Ovary (tissue), 10 donors: ENCODE data around the gene ADPGK. TPM values are rescaled to one million over a fixed set of nuclear protein-coding genes. Genes with fewer than 3 reads are reported as not detected.

Experiments
- DNase-seq, 5 donors: peaks; one replicate each; pipeline ENCODE4 v3.0.0-alpha.2; 2019 to 2020
- H3K27ac ChIP-seq, 2 donors: fragments of 200-600 bp; one replicate each; pipeline versions ENCODE4 v1.5.1 to v1.8.0; 2019 to 2022
- H3K27me3 ChIP-seq: fragments of 200-600 bp; one replicate; pipeline ENCODE4 v1.8.0; 2022
- H3K36me3 ChIP-seq: fragments of 200-600 bp; sonication (generic); one replicate; pipeline ENCODE4 v1.5.1; 2019
- H3K4me1 ChIP-seq: one replicate; pipeline ENCODE4 v1.8.1; 2013; ENCODE audit warnings: mild to moderate bottlenecking, moderate library complexity; ENCODE audit not compliant: insufficient read depth
- H3K4me3 ChIP-seq: fragments of 200-600 bp; sonication (generic); one replicate; pipeline ENCODE4 v1.5.1; 2017
- H3K9me3 ChIP-seq, 2 donors: fragments of 200-600 bp in 1 of 2; sonication (generic) in 1 of 2; one replicate each; pipeline versions ENCODE4 v1.5.1 to v1.8.1; 2013 to 2019; ENCODE audit warnings: mild to moderate bottlenecking in 1 of 2, moderate library complexity in 1 of 2
- EP300 ChIP-seq: sonication (generic); formaldehyde crosslinking; IDR thresholded peaks from one replicate; pipeline ENCODE4 v1.6.1; 2017; ENCODE audit warnings: antibody characterized with exemption
- POLR2A ChIP-seq: fragments of 450-650 bp; IDR thresholded peaks from one replicate; pipeline ENCODE4 v1.6.1; 2017; ENCODE audit warnings: antibody characterized with exemption, mild to moderate bottlenecking, moderate library complexity
- WGBS, 3 donors: extraction: QIAGEN DNeasy Blood & Tissue Kit in 1 of 3; methylation state at CpG; one replicate each; pipeline versions ENCODE4 v1.1.5 to v1.1.7; 2013 to 2017; 5-methylcytosine and 5-hydroxymethylcytosine counted together
- intact Hi-C, 4 donors: fragments of 100-400 bp; cut with DNase I; formaldehyde crosslinking; loops; one replicate each; pipeline versions ENCODE4 v1.11.0 to v1.15.1; 2022 to 2023
- long read RNA-seq, 3 donors: library from polyadenylated mRNA in 2 of 3; unstranded in 2 of 3; transcript quantifications; one replicate each; pipeline ENCODE4 v2.0.0 and lab custom pipeline, GENCODE V29; 2021 to 2026
- polyA plus RNA-seq, 2 donors: library from polyadenylated mRNA; stranded (reverse); fragments of 200-250 nt in 1 of 2; fragments of 350-450 nt in 1 of 2; fragmentation: Illumina TruSeq in 1 of 2; extraction: RNeasy Lipid Tissue Mini Kit (QIAGEN cat#74804) in 1 of 2; gene quantifications; one replicate each; pipeline ENCODE4 v1.2.3, GENCODE V29; 2013 to 2014
- total RNA-seq, 7 donors: library from RNA; depleted of rRNA in 2 of 7; stranded (reverse); fragments of >200 nt in 2 of 7; fragmentation: NEBNext Ultra II Directional in 3 of 7; extraction: Animal tissue kit (Norgen Biotek cat#: 25700) in 3 of 7; gene quantifications; one replicate each; pipeline versions ENCODE4 v1.1.0 to v1.2.4, GENCODE V29; 2016 to 2023
- TF ChIP-seq, protein P1 (sequence below), 3 donors: fragments of 450-650 bp in 2 of 3; fragments of 200-600 bp in 1 of 3; IDR thresholded peaks; one replicate each; pipeline versions ENCODE4 v1.5.1 to v1.8.0; 2016 to 2022; ENCODE audit warnings: antibody characterized with exemption in 3 of 3, mild to moderate bottlenecking in 1 of 3
- donor health status: DM: no; HTN: no; CAD: no; lungs with moderate emphysema.
- donor health status: DM: no; HTN: no; CAD: no.
- donor health status: Bipolar disorder and iron deficiency.
- donor health status: DM: yes; HTN: yes; CAD: no.
- donor health status: DM: no; HTN: no; CAD: no.
- donor health status: DM: yes; HTN: yes; CAD: no.

Gene ADPGK
- total RNA-seq (10 to 100 TPM; 20.3 to 46.1 (median 28.1) TPM), polyA plus RNA-seq (10 to 100 TPM; 25.5 to 39.0 TPM)
- long read RNA-seq, donor 1, full-length matches to known transcripts: 10 of 117 reads
- long read RNA-seq, donor 1, partial matches to known transcripts: 13 of 117 reads
- long read RNA-seq, donor 1, other reads (novel, unspliced or antisense): 94 of 117 reads
- long read RNA-seq, donor 2, transcript ADPGK-201 (7 exons, 2,557 nt): major isoform, 9 of 14 reads
- long read RNA-seq, donor 2, partial matches to known transcripts: 0 of 14 reads
- long read RNA-seq, donor 2, other reads (novel, unspliced or antisense): 5 of 14 reads
- long read RNA-seq, donor 3, transcript ADPGK-201 (7 exons, 2,557 nt): major isoform, 6 of 77 reads
- long read RNA-seq, donor 3, partial matches to known transcripts: 9 of 77 reads
- long read RNA-seq, donor 3, other reads (novel, unspliced or antisense): 56 of 77 reads

- Histone ChIP-seq H3K9me3 (no peaks in the 10 kb centered on the region), H3K27ac (peak within 1 kb of the TSS; percentile 79 to 94), H3K36me3 (no peaks in the 10 kb centered on the region), H3K4me3 (peak within 1 kb of the TSS; percentile 82), H3K27me3 (no peaks in the 10 kb centered on the region), H3K4me1 (peaks cover 10% of the 10 kb centered on the region)
- DNase-seq: peak; percentile 87 to 96 (median 93)
- TF ChIP-seq POLR2A (peak; percentile 83), EP300 (peak; percentile 35)
- TF ChIP-seq, protein P1, sequence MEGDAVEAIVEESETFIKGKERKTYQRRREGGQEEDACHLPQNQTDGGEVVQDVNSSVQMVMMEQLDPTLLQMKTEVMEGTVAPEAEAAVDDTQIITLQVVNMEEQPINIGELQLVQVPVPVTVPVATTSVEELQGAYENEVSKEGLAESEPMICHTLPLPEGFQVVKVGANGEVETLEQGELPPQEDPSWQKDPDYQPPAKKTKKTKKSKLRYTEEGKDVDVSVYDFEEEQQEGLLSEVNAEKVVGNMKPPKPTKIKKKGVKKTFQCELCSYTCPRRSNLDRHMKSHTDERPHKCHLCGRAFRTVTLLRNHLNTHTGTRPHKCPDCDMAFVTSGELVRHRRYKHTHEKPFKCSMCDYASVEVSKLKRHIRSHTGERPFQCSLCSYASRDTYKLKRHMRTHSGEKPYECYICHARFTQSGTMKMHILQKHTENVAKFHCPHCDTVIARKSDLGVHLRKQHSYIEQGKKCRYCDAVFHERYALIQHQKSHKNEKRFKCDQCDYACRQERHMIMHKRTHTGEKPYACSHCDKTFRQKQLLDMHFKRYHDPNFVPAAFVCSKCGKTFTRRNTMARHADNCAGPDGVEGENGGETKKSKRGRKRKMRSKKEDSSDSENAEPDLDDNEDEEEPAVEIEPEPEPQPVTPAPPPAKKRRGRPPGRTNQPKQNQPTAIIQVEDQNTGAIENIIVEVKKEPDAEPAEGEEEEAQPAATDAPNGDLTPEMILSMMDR (IDR thresholded peaks at IDR 0.05): peak; percentile 31 to 60 (median 49)
- intact Hi-C loops: loop anchor here in 3 of 4 donors (5.0 to 10.0 kb wide), 5 partner anchors 59 to 851 kb away; partner anchors contain the start of genes ARIH1 (in 1 of the 3) and NPTN (in 1 of the 3)
- 0 to 1% (median 1%) methylated on average over 59 to 68 of the region's 68 CpGs for WGBS, 3 donors
These were observed at the start of gene ADPGK for GRCh38 chr15:72783640-72784455. Gene ADPGK, minus strand, starts transcription at chr15:72783758. Its CDS starts 67 bp downstream, at chr15:72783691.

DNA sequence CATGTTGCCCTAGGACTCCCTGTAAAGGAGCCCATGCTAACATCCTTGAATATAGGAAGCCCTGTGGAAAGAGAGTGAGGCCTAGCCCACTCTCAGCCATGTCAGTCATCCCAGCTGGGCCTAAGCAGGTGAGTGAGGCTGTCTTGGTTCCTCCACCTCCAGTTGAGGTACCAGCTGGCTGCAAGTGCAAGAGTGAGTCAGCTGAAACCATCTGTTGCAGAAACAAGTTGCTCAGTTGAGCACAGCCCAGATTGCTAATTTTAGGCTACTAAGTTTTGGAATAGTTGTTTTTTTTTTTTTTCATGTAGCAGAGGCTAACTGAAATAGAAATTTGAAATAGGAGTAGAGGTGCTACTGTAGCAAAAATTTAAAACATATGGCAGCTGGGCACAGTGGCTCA lies 43.7 kb upstream of the ADPGK start:
- Histone ChIP-seq H3K27ac (no peak overlapping the region), H3K4me1 (no peaks in the 10 kb centered on the region), H3K4me3 (no peak overlapping the region)

DNA sequence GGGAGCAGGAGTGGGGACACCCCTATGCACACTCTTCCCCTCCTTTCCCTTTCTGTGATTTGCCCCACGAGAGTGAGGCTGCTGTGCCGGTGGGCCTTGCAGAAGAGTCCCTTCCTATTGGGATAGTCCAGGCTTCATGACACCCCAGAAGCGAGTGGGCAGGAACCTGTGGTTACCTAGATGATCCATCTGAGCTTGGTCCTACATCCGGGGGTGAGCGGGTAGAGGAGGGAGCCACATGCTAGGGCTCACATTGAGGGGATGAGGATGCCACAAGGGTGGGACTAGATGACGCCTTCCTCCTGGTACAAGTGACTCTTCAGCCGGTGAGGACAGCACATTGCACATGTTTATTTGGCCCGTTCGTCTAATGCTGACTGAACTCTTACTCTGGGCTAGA lies 43.1 kb upstream of the ADPGK start:
- no peaks in the 10 kb centered on the region for H3K9me3 ChIP-seq
- intact Hi-C loops: no loop called here
- H3K36me3 ChIP-seq: no peaks in the 10 kb centered on the region
- no peak overlapping the region for H3K27ac ChIP-seq
- no peak for DNase-seq
- H3K4me1 ChIP-seq: no peaks in the 10 kb centered on the region
- TF ChIP-seq POLR2A (no peak), EP300 (no peak)
- TF ChIP-seq, protein P1 (IDR thresholded peaks at IDR 0.05): no peak
- no peak overlapping the region for H3K4me3 ChIP-seq
- WGBS, 3 donors: 94 to 97% (median 96%) methylated on average over 9 of the region's 9 CpGs
- no peaks in the 10 kb centered on the region for H3K27me3 ChIP-seq

More for the DNA sequence above, 43.7 kb upstream of the ADPGK start:
- Histone ChIP-seq H3K36me3 (no peaks in the 10 kb centered on the region), H3K9me3 (no peaks in the 10 kb centered on the region), H3K27me3 (no peaks in the 10 kb centered on the region)
- no peak for DNase-seq
- intact Hi-C loops: no loop called here
- TF ChIP-seq, protein P1 (IDR thresholded peaks at IDR 0.05): no peak
- TF ChIP-seq EP300: no peak

DNA sequence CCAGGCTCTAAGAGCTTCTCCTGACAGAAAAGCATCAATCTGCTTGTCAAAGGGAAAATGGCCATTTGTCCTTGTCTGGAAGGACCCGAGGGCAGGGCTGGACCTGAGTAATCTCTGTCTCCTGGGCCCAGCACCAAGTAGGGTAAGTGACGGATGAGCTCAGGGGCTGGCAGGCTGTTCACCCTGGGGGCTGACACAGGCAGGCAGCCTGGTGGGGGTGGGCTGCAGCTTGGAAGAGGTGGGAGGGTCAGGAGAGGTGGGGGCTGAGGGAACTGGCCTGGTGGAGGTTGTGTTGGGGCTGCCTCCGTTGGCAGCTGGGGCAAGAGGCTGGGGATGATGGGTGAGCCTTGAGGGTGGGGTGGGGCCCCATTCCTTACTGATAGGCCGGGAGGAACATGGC lies 42.3 kb upstream of the ADPGK start:
- WGBS, 3 donors: 60 to 64% (median 61%) methylated on average over 4 of the region's 4 CpGs
- TF ChIP-seq POLR2A: no peak
- no peak for TF ChIP-seq EP300
- TF ChIP-seq, protein P1 (IDR thresholded peaks at IDR 0.05): no peak
- no peak overlapping the region for H3K27ac ChIP-seq
- no peak overlapping the region for H3K4me3 ChIP-seq
- H3K9me3 ChIP-seq: no peaks in the 10 kb centered on the region
- H3K27me3 ChIP-seq: no peaks in the 10 kb centered on the region
- intact Hi-C loops: no loop called here
- no peaks in the 10 kb centered on the region for H3K36me3 ChIP-seq
- DNase-seq: no peak
- H3K4me1 ChIP-seq: no peaks in the 10 kb centered on the region
